ENCODE results near the gene PTPRN2. TPM values are rescaled to one million over a fixed set of nuclear protein-coding genes. Genes with fewer than 3 reads are reported as not detected.

Gene PTPRN2
- polyA plus RNA-seq, 1 donor, result 1.7 TPM

- no peak for DNase-seq (ENCODE audit: low read depth)
These were observed 929.6 kb downstream of the PTPRN2 start for GRCh38 chr7:157657741-157658740.

GRCh38 chr7:157656195-157656769 lies 931.3 kb downstream of the PTPRN2 start:
- DNase-seq (ENCODE audit: low read depth), result no peak

- DNase-seq (ENCODE audit: low read depth), result no peak
These were observed 933.3 kb downstream of the PTPRN2 start for GRCh38 chr7:157654350-157654749.

- no peak for DNase-seq (ENCODE audit: low read depth)
These were observed 933.8 kb downstream of the PTPRN2 start for GRCh38 chr7:157653827-157654207.

- no peak for DNase-seq (ENCODE audit: low read depth)
These were observed 934.4 kb downstream of the PTPRN2 start for GRCh38 chr7:157652954-157653826.

GRCh38 chr7:157652161-157652953 lies 935.3 kb downstream of the PTPRN2 start:
- no peak for DNase-seq (ENCODE audit: low read depth)

GRCh38 chr7:157651366-157652160 lies 936.1 kb downstream of the PTPRN2 start:
- DNase-seq (ENCODE audit: low read depth), result no peak

GRCh38 chr7:157650801-157651200 lies 936.8 kb downstream of the PTPRN2 start:
- DNase-seq (ENCODE audit: low read depth), result no peak

GRCh38 chr7:157650131-157650631 lies 937.4 kb downstream of the PTPRN2 start:
- no peak for DNase-seq (ENCODE audit: low read depth)

GRCh38 chr7:157646551-157646950 lies 941.1 kb downstream of the PTPRN2 start:
- no peak for DNase-seq (ENCODE audit: low read depth)

- DNase-seq (ENCODE audit: low read depth), result no peak
These were observed 942.1 kb downstream of the PTPRN2 start for GRCh38 chr7:157645539-157645938.

- no peak for DNase-seq (ENCODE audit: low read depth)
These were observed 942.7 kb downstream of the PTPRN2 start for GRCh38 chr7:157644946-157645345.

GRCh38 chr7:157643525-157643970 lies 944.1 kb downstream of the PTPRN2 start:
- no peak for DNase-seq (ENCODE audit: low read depth)

- DNase-seq (ENCODE audit: low read depth), result no peak
These were observed 945.8 kb downstream of the PTPRN2 start for GRCh38 chr7:157641866-157642265.

GRCh38 chr7:157640144-157640543 lies 947.5 kb downstream of the PTPRN2 start:
- no peak for DNase-seq (ENCODE audit: low read depth)

- DNase-seq (ENCODE audit: low read depth), result no peak
These were observed 949.1 kb downstream of the PTPRN2 start for GRCh38 chr7:157638563-157638962.

- no peak for DNase-seq (ENCODE audit: low read depth)
These were observed 950.2 kb downstream of the PTPRN2 start for GRCh38 chr7:157637216-157637949.

GRCh38 chr7:157635669-157636068 lies 952.0 kb downstream of the PTPRN2 start:
- DNase-seq (ENCODE audit: low read depth), result no peak

GRCh38 chr7:157635148-157635500 lies 952.5 kb downstream of the PTPRN2 start:
- DNase-seq (ENCODE audit: low read depth), result no peak
